Articular chondrocyte of knee joint (primary cell): ENCODE results near the gene SPNS1. TPM values are rescaled to one million over a fixed set of nuclear protein-coding genes. Genes with fewer than 3 reads are reported as not detected.

Source experiments
- total RNA-seq: library from RNA; depleted of rRNA; stranded (reverse); fragments of >200 nt; gene quantifications from 2 replicates; pipeline ENCODE4 v1.2.3, GENCODE V29; 2012

The SPNS1 gene, protein sequence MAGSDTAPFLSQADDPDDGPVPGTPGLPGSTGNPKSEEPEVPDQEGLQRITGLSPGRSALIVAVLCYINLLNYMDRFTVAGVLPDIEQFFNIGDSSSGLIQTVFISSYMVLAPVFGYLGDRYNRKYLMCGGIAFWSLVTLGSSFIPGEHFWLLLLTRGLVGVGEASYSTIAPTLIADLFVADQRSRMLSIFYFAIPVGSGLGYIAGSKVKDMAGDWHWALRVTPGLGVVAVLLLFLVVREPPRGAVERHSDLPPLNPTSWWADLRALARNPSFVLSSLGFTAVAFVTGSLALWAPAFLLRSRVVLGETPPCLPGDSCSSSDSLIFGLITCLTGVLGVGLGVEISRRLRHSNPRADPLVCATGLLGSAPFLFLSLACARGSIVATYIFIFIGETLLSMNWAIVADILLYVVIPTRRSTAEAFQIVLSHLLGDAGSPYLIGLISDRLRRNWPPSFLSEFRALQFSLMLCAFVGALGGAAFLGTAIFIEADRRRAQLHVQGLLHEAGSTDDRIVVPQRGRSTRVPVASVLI
- 23.9 and 30.2 TPM in 2 replicates for total RNA-seq

DNA sequence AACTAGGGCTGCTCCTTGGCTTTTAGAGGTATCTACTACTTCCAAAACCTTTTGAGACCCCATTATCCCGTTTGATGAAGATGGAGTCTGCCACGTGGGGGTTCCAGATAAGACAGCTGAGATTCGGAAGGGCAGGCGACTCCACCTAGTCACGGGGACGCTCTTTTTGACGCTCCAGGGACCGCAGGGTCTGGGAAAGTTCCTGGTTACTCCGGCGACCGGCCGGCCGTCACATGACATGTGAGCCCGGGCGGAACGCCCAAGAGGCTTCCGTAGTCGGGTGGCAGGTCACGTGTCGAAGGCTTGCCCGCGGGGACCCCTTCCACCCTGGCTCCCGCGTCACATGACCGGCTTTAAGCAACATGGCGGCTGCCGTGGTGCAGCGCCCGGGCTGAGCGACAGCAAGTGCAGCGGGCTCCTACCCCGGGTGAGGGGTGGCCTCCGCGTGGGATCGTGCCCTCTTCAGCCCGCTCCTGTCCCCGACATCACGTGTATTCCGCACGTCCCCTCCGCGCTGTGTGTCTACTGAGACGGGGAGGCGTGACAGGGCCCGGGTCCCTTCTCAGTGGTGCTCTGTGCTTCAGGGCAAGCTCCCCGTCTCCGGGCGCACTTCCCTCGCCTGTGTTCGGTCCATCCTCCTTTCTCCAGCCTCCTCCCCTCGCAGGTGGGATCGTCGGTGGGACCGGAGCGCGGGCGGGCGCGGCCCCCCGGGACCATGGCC is at the start of gene SPNS1:
TSS of gene SPNS1 (plus strand) at position 342 of the 721 bp plus-strand sequence. CDS start at position 716, 374 bp downstream.

DNA sequence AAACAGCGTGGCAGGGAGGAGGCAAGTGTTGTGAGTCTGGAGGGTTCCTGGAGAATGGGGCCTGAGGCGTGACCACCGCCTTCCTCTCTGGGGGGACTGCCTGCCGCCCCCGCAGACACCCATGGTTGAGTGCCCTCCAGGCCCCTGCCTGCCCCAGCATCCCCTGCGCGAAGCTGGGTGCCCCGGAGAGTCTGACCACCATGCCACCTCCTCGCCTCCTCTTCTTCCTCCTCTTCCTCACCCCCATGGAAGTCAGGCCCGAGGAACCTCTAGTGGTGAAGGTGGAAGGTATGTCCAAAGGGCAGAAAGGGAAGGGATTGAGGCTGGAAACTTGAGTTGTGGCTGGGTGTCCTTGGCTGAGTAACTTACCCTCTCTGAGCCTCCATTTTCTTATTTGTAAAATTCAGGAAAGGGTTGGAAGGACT is 42.8 kb upstream of the SPNS1 start, which contains the start of gene CD19:
TSS of gene CD19 (plus strand) at position 171 of the 425 bp plus-strand sequence. CDS start at position 201, 30 bp downstream.

DNA sequence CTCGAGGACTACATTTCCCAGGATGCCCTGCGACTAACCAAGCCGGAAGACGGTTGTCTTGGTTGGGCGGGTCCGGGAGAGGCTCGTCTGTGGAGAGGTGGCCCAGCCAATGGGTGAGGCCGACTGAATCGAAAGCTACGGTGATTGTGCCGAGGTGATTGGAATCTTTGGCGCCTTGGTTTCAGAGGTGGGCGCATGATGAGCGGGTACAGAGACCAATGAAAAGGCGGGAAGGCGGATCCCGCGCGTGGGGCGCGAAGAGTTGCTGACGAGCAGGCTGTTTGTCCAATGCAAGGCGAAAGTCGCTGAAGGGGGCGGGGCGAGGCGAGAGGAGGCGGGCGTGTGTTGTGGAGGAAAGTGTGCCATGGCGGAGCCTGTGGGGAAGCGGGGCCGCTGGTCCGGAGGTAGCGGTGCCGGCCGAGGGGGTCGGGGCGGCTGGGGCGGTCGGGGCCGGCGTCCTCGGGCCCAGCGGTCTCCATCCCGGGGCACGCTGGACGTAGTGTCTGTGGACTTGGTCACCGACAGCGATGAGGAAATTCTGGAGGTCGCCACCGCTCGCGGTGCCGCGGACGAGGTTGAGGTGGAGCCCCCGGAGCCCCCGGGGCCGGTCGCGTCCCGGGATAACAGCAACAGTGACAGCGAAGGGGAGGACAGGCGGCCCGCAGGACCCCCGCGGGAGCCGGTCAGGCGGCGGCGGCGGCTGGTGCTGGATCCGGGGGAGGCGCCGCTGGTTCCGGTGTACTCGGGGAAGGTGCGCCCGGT is 23.7 kb upstream of the SPNS1 start, which contains the start of gene NFATC2IP:
TSS of gene NFATC2IP (plus strand) at position 290 of the 762 bp plus-strand sequence. CDS start at position 365, 75 bp downstream.

DNA sequence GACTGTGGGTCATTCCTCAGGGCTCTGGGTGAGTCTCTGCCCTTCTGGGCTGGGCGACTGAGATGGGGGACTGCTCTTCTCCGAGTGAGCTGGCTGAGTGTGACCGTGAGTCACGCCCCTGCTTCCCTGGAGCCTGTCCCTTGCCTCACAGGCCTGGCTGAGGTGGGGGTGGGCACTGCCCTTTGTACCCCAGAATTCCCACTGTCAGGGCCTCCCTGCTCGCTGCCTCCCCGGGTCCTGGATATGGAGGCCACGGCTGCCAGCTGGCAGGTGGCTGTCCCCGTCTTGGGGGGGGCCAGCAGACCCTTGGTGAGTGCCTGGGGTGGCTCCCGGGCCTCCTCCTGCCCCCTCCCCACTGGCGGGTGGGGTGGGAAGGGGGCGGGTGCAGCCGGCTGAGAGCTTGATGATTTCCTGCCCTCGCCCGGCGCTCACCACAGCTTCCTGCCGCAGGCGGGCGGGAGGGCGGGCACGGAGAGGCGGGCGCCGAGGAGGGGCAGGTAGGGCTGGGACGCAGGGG is 10.1 kb downstream of the SPNS1 start, which contains the start of gene LAT:
TSS of gene LAT (plus strand) at position 434 of the 517 bp plus-strand sequence. CDS start 366 bp downstream, outside the sequence.

Other genes with a start within 250 kb of the SPNS1 start
- gene NPIPB9, start 223.0 kb upstream of the SPNS1 start, total RNA-seq, result 6.1 and 6.7 TPM in 2 replicates
- 40.0 and 47.6 TPM in 2 replicates for gene ATXN2L, start 151.8 kb upstream of the SPNS1 start, total RNA-seq
- 62.0 and 81.5 TPM in 2 replicates for gene TUFM, start 128.4 kb upstream of the SPNS1 start, total RNA-seq
- 12.4 and 12.8 TPM in 2 replicates for gene SH2B1, start 110.9 kb upstream of the SPNS1 start, total RNA-seq
- gene ATP2A1, start 96.3 kb upstream of the SPNS1 start, total RNA-seq, result under 0.01 and 0.22 TPM in 2 replicates
- gene RABEP2, start 49.5 kb upstream of the SPNS1 start, total RNA-seq, result 20.8 and 23.2 TPM in 2 replicates
- gene CD19, start 42.8 kb upstream of the SPNS1 start, total RNA-seq, result not detected in 2 replicates
- 16.5 and 18.6 TPM in 2 replicates for gene NFATC2IP, start 23.8 kb upstream of the SPNS1 start, total RNA-seq
- 0.54 and 0.78 TPM in 2 replicates for gene LAT, start 10.3 kb downstream of the SPNS1 start, total RNA-seq